Measurements from ENCODE around the gene NOD1.

GRCh38 chr7:30379741-30380140 is 98.8 kb downstream of the NOD1 start:
- no peak for TF ChIP-seq CTCF (IDR thresholded peaks at IDR 0.05)
- TF ChIP-seq RNF2 (IDR thresholded peaks at IDR 0.05; ENCODE audit: borderline replicate concordance, low read depth) = no peak

Data from A549 (cell line).